KMS-11 (cell line): Measurements from ENCODE around the gene CYBA.

Experiments used
- H2AFZ ChIP-seq: fragments of 200-600 bp; sonication (generic); 2 replicates; pipeline ENCODE4 v1.6.1; 2016; ENCODE audit warnings: antibody characterized with exemption, mixed run types, low read depth
- H3K27ac ChIP-seq: fragments of 200-600 bp; sonication (generic); 2 replicates; pipeline ENCODE4 v1.6.1; 2016; ENCODE audit warnings: mild to moderate bottlenecking, mixed run types
- H3K27me3 ChIP-seq: fragments of 200-600 bp; sonication (generic); 2 replicates; pipeline ENCODE4 v1.6.1; 2017; ENCODE audit warnings: mild to moderate bottlenecking, low read depth, mixed run types, moderate library complexity; ENCODE audit not compliant: insufficient read depth
- H3K36me3 ChIP-seq: fragments of 200-600 bp; sonication (generic); 2 replicates; pipeline ENCODE4 v1.6.1; 2017; ENCODE audit warnings: mild to moderate bottlenecking, mixed run types; ENCODE audit not compliant: insufficient read depth
- H3K4me1 ChIP-seq: fragments of 200-600 bp; sonication (generic); 2 replicates; pipeline ENCODE4 v1.6.1; 2016; ENCODE audit warnings: mild to moderate bottlenecking, low read depth, mixed run types; ENCODE audit not compliant: poor library complexity, severe bottlenecking
- H3K4me2 ChIP-seq: fragments of 200-600 bp; sonication (generic); 2 replicates; pipeline ENCODE4 v1.7.0; 2016; ENCODE audit warnings: mild to moderate bottlenecking, mixed run types
- H3K4me3 ChIP-seq: fragments of 200-600 bp; sonication (generic); IDR thresholded peaks from 2 replicates; pipeline ENCODE4 v1.6.1; 2017; ENCODE audit warnings: low read depth, low read length, mixed read lengths; ENCODE audit not compliant: insufficient read depth
- H3K79me2 ChIP-seq: fragments of 200-600 bp; sonication (generic); 2 replicates; pipeline ENCODE4 v1.6.1; 2016; ENCODE audit warnings: low read depth, mixed run types; ENCODE audit not compliant: insufficient read depth
- H3K9ac ChIP-seq: fragments of 200-600 bp; sonication (generic); 2 replicates; pipeline ENCODE4 v1.6.1; 2016; ENCODE audit warnings: mild to moderate bottlenecking, mixed run types
- H4K20me1 ChIP-seq: fragments of 200-600 bp; sonication (generic); 2 replicates; pipeline ENCODE4 v1.6.1; 2016; ENCODE audit warnings: mild to moderate bottlenecking, mixed run types; ENCODE audit not compliant: insufficient read depth
- TF ChIP-seq, protein P1 (sequence below): fragments of 200-600 bp; sonication (generic); conservative IDR thresholded peaks from 2 replicates; pipeline ENCODE4 v1.6.1; 2017; ENCODE audit warnings: low read depth, mild to moderate bottlenecking, antibody characterized with exemption, low read length, moderate library complexity, mixed read lengths

The CYBA gene

DNA sequence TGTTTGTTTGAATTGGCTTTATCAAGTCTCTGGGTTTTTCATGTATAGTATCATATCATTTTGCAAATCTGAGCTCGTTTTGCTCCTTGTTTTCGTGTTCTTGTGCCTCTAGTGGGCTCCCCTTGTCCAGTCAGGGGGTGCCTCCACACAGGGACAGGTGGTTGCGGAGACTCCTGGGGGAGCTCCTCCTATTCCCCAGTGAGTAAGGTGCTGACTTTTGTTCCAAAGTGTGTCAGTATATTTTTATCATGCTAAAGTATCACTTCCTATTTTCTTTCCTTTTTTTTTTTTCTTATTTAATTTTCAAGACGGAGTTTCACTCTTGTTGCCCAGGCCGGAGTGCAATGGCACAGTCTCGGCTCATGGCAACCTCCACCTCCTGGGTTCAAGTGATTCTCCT, 42.8 kb downstream of the CYBA start:
- no peak overlapping the region for H3K9ac ChIP-seq
- no peaks in the 10 kb centered on the region for H4K20me1 ChIP-seq
- no peaks in the 10 kb centered on the region; the same call in 1 of the 2 replicates for H3K36me3 ChIP-seq
- H3K4me3 ChIP-seq: no peak overlapping the region
- H3K4me2 ChIP-seq: no peak overlapping the region
- H3K27ac ChIP-seq: no peak overlapping the region
- TF ChIP-seq, protein P1, sequence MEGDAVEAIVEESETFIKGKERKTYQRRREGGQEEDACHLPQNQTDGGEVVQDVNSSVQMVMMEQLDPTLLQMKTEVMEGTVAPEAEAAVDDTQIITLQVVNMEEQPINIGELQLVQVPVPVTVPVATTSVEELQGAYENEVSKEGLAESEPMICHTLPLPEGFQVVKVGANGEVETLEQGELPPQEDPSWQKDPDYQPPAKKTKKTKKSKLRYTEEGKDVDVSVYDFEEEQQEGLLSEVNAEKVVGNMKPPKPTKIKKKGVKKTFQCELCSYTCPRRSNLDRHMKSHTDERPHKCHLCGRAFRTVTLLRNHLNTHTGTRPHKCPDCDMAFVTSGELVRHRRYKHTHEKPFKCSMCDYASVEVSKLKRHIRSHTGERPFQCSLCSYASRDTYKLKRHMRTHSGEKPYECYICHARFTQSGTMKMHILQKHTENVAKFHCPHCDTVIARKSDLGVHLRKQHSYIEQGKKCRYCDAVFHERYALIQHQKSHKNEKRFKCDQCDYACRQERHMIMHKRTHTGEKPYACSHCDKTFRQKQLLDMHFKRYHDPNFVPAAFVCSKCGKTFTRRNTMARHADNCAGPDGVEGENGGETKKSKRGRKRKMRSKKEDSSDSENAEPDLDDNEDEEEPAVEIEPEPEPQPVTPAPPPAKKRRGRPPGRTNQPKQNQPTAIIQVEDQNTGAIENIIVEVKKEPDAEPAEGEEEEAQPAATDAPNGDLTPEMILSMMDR: no peak
- no peaks in the 10 kb centered on the region for H3K79me2 ChIP-seq
- H3K4me1 ChIP-seq: no peaks in the 10 kb centered on the region
- H2AFZ ChIP-seq: no peak overlapping the region
- H3K27me3 ChIP-seq: no peaks in the 10 kb centered on the region

DNA sequence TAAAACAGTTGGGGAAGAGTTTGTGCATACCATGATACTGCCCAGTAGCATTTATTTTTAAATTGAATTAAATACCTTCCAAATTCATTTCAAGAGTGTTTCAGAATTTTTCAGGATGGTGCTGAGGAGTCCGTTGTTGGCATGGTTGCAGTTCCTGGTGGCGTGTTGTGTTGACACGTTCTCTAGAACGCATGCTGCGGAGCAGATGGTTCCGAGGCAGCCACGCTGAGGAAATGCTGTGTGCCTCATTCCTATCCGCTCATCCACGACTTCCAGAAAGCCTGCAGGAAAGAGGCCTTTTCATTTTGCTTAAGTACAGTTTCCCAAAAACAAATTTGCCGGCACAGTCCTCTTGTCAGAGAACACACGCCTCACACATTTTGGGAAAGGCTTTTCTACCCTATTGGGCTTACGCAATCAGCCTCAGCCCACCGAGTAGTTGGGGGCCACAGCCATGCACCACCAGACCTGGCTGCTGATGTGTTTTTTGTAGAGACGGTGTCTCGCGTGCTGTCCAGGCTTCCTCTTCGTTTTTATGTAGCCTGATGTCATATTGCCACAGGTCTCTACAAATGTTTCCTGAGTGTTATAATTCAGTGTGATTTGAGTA, 44.6 kb downstream of the CYBA start:
- Histone ChIP-seq H3K27me3 (no peaks in the 10 kb centered on the region), H3K9ac (no peak overlapping the region), H3K79me2 (no peaks in the 10 kb centered on the region), H3K4me1 (no peaks in the 10 kb centered on the region), H3K27ac (no peak overlapping the region), H2AFZ (no peak overlapping the region), H4K20me1 (no peaks in the 10 kb centered on the region), H3K4me2 (no peak overlapping the region), H3K4me3 (no peak overlapping the region), H3K36me3 (no peaks in the 10 kb centered on the region; the same call in 1 of the 2 replicates)
- TF ChIP-seq, protein P1: no peak

DNA sequence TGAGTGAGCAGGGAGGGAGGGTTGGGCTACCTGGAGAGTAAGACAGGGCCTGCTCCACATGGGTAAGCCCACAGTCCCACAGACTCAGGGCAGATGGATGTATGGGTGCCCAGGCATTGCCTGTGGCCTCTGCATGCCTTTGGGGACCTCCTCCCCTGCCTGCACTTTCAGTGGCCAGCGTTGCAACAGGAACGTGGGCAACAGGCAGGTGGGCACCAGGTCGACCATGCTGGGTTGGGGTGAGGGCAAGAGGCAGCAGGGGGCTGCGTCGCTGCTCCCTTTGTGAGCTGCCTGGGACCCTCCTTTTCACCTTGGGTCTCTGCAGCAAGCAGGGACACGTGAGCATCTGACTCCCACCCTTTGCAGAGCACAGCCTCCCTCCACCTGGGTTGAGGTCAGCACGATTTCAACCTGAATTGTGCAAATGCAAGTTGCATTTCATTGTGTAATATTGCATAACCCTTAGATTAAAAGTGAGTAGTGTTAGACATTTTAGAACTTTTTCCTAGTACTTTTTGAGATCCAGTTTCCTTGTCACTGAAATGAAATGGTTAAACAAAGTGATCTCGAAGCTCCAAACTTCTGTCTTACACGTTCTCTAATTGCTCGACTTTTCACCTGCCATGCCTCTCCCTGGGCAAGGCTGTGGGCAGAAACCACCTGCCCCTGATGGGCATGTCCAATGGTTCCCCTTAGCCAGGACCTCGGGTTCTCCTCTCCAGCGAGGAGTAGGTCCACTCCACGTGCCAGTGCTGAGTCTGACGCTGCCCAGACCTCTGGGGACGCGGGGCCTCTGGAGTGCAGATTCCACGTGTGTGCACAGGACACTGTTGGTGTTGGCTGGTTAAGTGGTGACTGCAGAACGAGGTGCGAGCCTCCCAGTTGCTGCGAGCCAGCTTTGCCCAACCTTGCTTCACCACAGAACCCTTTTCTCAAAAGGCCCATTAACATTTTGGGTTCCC, 45.4 kb downstream of the CYBA start:
- TF ChIP-seq, protein P1: no peak
- Histone ChIP-seq H3K79me2 (no peaks in the 10 kb centered on the region), H3K27ac (no peak overlapping the region), H4K20me1 (no peaks in the 10 kb centered on the region), H3K4me1 (no peaks in the 10 kb centered on the region), H3K36me3 (no peaks in the 10 kb centered on the region; the same call in 1 of the 2 replicates), H3K27me3 (no peaks in the 10 kb centered on the region), H3K4me3 (no peak overlapping the region), H3K9ac (no peak overlapping the region), H3K4me2 (no peak overlapping the region), H2AFZ (no peak overlapping the region)

DNA sequence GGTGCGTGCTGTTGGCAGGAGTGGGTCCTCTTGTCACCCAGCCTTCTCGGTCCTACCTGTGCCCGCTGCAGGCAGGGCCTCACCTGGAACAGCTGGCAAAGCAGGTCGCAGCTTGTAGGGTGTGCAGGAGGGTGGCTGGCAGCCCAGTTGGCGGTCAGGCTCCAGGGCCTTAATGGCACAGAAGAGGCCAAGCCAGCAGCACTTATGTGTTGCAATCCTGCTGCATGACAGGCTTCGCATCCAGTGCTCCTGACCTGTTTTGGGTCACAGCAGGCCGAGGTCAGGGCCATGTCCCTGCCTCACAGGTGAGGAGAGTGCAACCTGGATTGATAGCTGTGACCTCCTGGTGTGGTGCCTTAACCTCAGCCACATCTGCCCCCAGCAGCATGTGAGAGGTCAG, 48.8 kb downstream of the CYBA start:
- no peak overlapping the region for H2AFZ ChIP-seq
- H3K4me1 ChIP-seq: peaks cover 20% of the 10 kb centered on the region
- H3K27ac ChIP-seq: no peak overlapping the region
- TF ChIP-seq, protein P1: no peak
- H3K9ac ChIP-seq: no peak overlapping the region
- no peaks in the 10 kb centered on the region for H4K20me1 ChIP-seq
- H3K4me3 ChIP-seq: no peak overlapping the region
- H3K4me2 ChIP-seq: no peak overlapping the region
- no peaks in the 10 kb centered on the region for H3K79me2 ChIP-seq
- H3K27me3 ChIP-seq: no peaks in the 10 kb centered on the region
- H3K36me3 ChIP-seq: no peaks in the 10 kb centered on the region; the same call in 1 of the 2 replicates
